WTC11 (cell line): Measurements from ENCODE around the gene C22orf23. TPM values are rescaled to one million over a fixed set of nuclear protein-coding genes. Genes with fewer than 3 reads are reported as not detected.

Experiments used
- ATAC-seq: fragments of 200-7000 bp; cut with Tn5 transposase; 2 replicates; pipeline ENCODE4 v1.10.0; 2021; ENCODE audit warnings: mild to moderate bottlenecking, moderate library complexity
- CTCF ChIA-PET: fragments of 300-600 bp; sonication (Branson Sonifier 250); formaldehyde crosslinking; loops from one replicate; lab custom pipeline; 2021; ENCODE audit warnings: antibody characterized with exemption; lab: Charles Lee
- POLR2A ChIA-PET: fragments of 350-600 bp; sonication (Branson Sonifier 250); formaldehyde crosslinking; loops from one replicate; lab custom pipeline; 2021; ENCODE audit warnings: antibody characterized with exemption; lab: Charles Lee
- DNase-seq: peaks from one replicate; pipeline ENCODE4 v3.0.0; 2021; ENCODE audit warnings: low spot score
- H3K27ac Mint-ChIP-seq: 2 replicates; pipeline ENCODE4 v1.8.0; 2021; ENCODE audit warnings: mixed read lengths
- H3K27me3 Mint-ChIP-seq: 2 replicates; pipeline ENCODE4 v1.8.0; 2021; ENCODE audit warnings: low read depth, mild to moderate bottlenecking, moderate library complexity, mixed read lengths
- H3K36me3 Mint-ChIP-seq: 2 replicates; pipeline ENCODE4 v1.8.0; 2021; ENCODE audit warnings: mixed read lengths
- H3K4me1 Mint-ChIP-seq: 2 replicates; pipeline ENCODE4 v1.8.0; 2022; ENCODE audit warnings: mixed read lengths
- H3K4me3 Mint-ChIP-seq: 2 replicates; pipeline ENCODE4 v1.8.0; 2021; ENCODE audit warnings: mild to moderate bottlenecking, moderate library complexity, mixed read lengths
- H3K9me3 Mint-ChIP-seq: 2 replicates; pipeline ENCODE4 v1.8.0; 2021; ENCODE audit warnings: mixed read lengths
- CREM ChIP-seq: sonication (generic); formaldehyde crosslinking; IDR thresholded peaks from 2 replicates; pipeline ENCODE4 v1.8.1; 2022; ENCODE audit warnings: mild to moderate bottlenecking, missing genetic modification reagents, moderate library complexity
- FOXJ3 ChIP-seq: sonication (generic); formaldehyde crosslinking; IDR thresholded peaks from 2 replicates; pipeline ENCODE4 v1.9.0; 2021; ENCODE audit warnings: missing genetic modification reagents, mild to moderate bottlenecking, borderline replicate concordance
- FOXP1 ChIP-seq: sonication (generic); formaldehyde crosslinking; IDR thresholded peaks from 2 replicates; pipeline ENCODE4 v1.8.0; 2022; ENCODE audit warnings: missing genetic modification reagents, mild to moderate bottlenecking, moderate library complexity, borderline replicate concordance
- GABPB1 ChIP-seq: sonication (generic); formaldehyde crosslinking; IDR thresholded peaks from 2 replicates; pipeline ENCODE4 v1.8.1; 2023; ENCODE audit warnings: mild to moderate bottlenecking, missing genetic modification reagents
- GTF2I ChIP-seq: fragments of 250-450 bp; sonication (Bioruptor Pico); conservative IDR thresholded peaks from 2 replicates; pipeline ENCODE4 v1.4.0; 2021; ENCODE audit warnings: mild to moderate bottlenecking
- MXD4 ChIP-seq: fragments of 250-450 bp; sonication (Bioruptor Pico); IDR thresholded peaks from 2 replicates; pipeline ENCODE4 v1.8.0; 2021; ENCODE audit warnings: mild to moderate bottlenecking, moderate library complexity, borderline replicate concordance
- NFE2L1 ChIP-seq: sonication (generic); formaldehyde crosslinking; IDR thresholded peaks from 2 replicates; pipeline ENCODE4 v1.8.1; 2023; ENCODE audit warnings: missing genetic modification reagents
- NR2C2 ChIP-seq: sonication (generic); formaldehyde crosslinking; IDR thresholded peaks from 2 replicates; pipeline ENCODE4 v1.8.0; 2022; ENCODE audit warnings: mild to moderate bottlenecking, missing genetic modification reagents
- NR3C1 ChIP-seq: sonication (generic); formaldehyde crosslinking; conservative IDR thresholded peaks from 2 replicates; pipeline ENCODE4 v1.8.1; 2023; ENCODE audit warnings: low read depth, mild to moderate bottlenecking, missing genetic modification reagents
- PRRX2 ChIP-seq: fragments of 250-450 bp; sonication (Bioruptor Pico); IDR thresholded peaks from 2 replicates; pipeline ENCODE4 v1.8.0; 2021; ENCODE audit warnings: mild to moderate bottlenecking
- ZBTB21 ChIP-seq: sonication (generic); formaldehyde crosslinking; IDR thresholded peaks from 2 replicates; pipeline ENCODE4 v1.8.1; 2023; ENCODE audit warnings: mild to moderate bottlenecking, missing genetic modification reagents, borderline replicate concordance
- ZNF423 ChIP-seq: fragments of 250-450 bp; sonication (Bioruptor Pico); IDR thresholded peaks from 2 replicates; pipeline ENCODE4 v2.1.2; 2022; ENCODE audit warnings: mild to moderate bottlenecking, moderate library complexity
- total RNA-seq: library from RNA; stranded (reverse); gene quantifications from 3 replicates; pipeline ENCODE4 v1.2.3, GENCODE V29; 2021
- TF ChIP-seq, protein P1 (sequence below): sonication (generic); formaldehyde crosslinking; IDR thresholded peaks from 2 replicates; pipeline ENCODE4 v1.8.1; 2023; ENCODE audit warnings: mild to moderate bottlenecking, missing genetic modification reagents, moderate library complexity
- TF ChIP-seq, protein P2 (sequence below): sonication (generic); formaldehyde crosslinking; IDR thresholded peaks from 2 replicates; pipeline ENCODE4 v1.8.1; 2022; ENCODE audit warnings: mild to moderate bottlenecking, moderate library complexity, missing genetic modification reagents
- TF ChIP-seq, protein P3 (sequence below): sonication (generic); formaldehyde crosslinking; IDR thresholded peaks from 2 replicates; pipeline ENCODE4 v1.8.1; 2022; ENCODE audit warnings: low read depth, mild to moderate bottlenecking, moderate library complexity, missing genetic modification reagents, borderline replicate concordance
- TF ChIP-seq, protein P4 (sequence below): fragments of 250-450 bp; sonication (Bioruptor Pico); conservative IDR thresholded peaks from 2 replicates; pipeline ENCODE4 v1.9.0; 2021; ENCODE audit warnings: mild to moderate bottlenecking
- TF ChIP-seq, protein P5 (sequence below): sonication (generic); formaldehyde crosslinking; conservative IDR thresholded peaks from 2 replicates; pipeline ENCODE4 v1.8.1; 2023; ENCODE audit warnings: mild to moderate bottlenecking, low read depth, missing genetic modification reagents, moderate library complexity
- TF ChIP-seq, protein P6 (sequence below): fragments of 250-450 bp; sonication (Bioruptor Pico); IDR thresholded peaks from 2 replicates; pipeline ENCODE4 v1.8.0; 2021; ENCODE audit warnings: mild to moderate bottlenecking
- TF ChIP-seq, protein P7 (sequence below): fragments of 250-450 bp; sonication (Bioruptor Pico); IDR thresholded peaks from 2 replicates; pipeline ENCODE4 v2.1.2; 2022; ENCODE audit warnings: mild to moderate bottlenecking, moderate library complexity

C22orf23 gene
- total RNA-seq, 1 experiment from 2014 or later = 0.72 TPM

DNA sequence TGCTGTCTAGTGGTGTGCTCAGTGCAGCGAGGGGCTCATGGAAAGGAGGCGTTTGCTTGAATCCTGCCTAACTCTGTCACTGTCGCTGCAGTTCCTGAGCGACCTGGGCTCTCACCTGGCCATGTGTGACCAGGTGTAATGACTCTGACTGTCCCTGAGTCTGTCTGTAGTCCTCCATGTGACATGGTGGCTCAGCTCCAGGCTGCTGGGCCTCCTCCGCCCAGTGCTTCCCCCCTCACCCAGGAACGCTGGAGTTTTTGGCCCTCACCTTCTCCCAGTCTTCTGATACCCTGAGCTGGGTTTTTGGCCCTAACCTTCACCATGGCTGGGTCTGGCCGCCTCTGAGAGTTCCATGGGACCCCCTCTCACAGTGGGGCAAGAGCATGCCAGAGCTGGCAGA, 27.0 kb downstream of the C22orf23 start:
- no peaks in the 10 kb centered on the region for H3K4me1 Mint-ChIP-seq
- ChIA-PET CTCF (no interaction called here), POLR2A (no interaction called here)
- H3K9me3 Mint-ChIP-seq = no peaks in the 10 kb centered on the region
- no peak for ATAC-seq
- H3K36me3 Mint-ChIP-seq = peaks cover 9% of the 10 kb centered on the region
- DNase-seq = no peak
- TF ChIP-seq, protein P1, sequence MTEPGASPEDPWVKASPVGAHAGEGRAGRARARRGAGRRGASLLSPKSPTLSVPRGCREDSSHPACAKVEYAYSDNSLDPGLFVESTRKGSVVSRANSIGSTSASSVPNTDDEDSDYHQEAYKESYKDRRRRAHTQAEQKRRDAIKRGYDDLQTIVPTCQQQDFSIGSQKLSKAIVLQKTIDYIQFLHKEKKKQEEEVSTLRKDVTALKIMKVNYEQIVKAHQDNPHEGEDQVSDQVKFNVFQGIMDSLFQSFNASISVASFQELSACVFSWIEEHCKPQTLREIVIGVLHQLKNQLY (CRISPR knock-in tag) = no peak
- TF ChIP-seq, protein P2, sequence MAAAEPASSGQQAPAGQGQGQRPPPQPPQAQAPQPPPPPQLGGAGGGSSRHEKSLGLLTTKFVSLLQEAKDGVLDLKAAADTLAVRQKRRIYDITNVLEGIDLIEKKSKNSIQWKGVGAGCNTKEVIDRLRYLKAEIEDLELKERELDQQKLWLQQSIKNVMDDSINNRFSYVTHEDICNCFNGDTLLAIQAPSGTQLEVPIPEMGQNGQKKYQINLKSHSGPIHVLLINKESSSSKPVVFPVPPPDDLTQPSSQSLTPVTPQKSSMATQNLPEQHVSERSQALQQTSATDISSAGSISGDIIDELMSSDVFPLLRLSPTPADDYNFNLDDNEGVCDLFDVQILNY (CRISPR knock-in tag) = no peak
- TF ChIP-seq ZNF423 (CRISPR knock-in tag) (no peak), FOXP1 (CRISPR knock-in tag) (no peak), ZBTB21 (no peak), MXD4 (no peak), NFE2L1 (CRISPR knock-in tag) (no peak), PRRX2 (CRISPR knock-in tag) (no peak)
- TF ChIP-seq, protein P3, sequence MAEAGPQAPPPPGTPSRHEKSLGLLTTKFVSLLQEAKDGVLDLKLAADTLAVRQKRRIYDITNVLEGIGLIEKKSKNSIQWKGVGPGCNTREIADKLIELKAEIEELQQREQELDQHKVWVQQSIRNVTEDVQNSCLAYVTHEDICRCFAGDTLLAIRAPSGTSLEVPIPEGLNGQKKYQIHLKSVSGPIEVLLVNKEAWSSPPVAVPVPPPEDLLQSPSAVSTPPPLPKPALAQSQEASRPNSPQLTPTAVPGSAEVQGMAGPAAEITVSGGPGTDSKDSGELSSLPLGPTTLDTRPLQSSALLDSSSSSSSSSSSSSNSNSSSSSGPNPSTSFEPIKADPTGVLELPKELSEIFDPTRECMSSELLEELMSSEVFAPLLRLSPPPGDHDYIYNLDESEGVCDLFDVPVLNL = no peak
- TF ChIP-seq, protein P4, sequence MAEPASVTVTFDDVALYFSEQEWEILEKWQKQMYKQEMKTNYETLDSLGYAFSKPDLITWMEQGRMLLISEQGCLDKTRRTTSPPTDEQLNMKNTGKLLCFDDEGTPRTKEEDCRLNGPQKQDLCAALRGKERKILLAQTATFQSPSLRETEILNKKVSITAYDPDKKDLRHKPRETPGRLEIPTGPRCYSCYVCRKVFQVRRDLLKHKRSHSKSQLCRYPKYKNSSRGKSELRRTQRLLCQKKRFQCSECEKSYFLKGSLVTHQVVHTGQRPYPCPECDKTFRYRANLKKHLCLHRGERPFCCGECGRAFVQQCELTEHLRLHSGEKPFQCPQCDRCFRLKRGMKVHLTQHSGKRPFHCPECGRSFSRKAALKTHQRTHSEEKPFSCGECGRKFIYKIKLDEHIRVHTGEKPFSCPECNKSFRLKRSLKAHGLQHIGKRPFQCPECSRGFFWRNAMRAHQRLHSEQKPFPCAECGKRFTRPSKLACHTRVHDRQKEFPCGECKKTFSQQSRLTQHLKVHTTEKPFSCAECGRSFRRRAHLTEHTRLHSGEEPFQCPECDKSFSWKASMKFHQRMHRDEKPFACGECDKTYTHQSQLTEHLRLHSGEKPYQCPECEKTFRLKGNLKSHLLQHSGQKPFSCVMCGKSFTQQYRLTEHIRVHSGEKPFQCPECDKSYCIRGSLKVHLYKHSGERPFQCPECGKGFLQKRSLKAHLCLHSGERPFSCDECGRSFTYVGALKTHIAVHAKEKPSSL = no peak
- H3K27me3 Mint-ChIP-seq = no peaks in the 10 kb centered on the region; the same call in 1 of the 2 replicates
- H3K27ac Mint-ChIP-seq = no peak overlapping the region
- no peak overlapping the region for H3K4me3 Mint-ChIP-seq

DNA sequence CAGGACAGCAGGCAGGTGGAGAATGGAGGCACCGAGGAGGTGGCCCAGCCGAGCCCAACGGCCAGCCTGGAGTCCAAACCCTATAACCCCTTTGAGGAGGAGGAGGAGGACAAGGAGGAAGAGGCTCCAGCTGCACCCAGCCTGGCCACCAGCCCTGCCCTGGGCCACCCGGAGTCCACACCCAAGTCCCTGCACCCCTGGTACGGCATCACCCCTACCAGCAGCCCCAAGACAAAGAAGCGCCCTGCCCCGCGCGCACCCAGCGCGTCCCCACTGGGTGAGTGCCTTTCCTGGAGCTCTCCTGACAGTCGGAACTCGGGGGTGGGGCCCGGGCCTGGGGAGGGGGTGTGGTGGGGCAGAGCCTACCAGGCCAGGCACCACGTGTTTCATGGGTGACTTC, 27.6 kb downstream of the C22orf23 start:
- H3K27ac Mint-ChIP-seq = no peak overlapping the region
- no peaks in the 10 kb centered on the region for H3K4me1 Mint-ChIP-seq
- H3K4me3 Mint-ChIP-seq = no peak overlapping the region
- DNase-seq = no peak
- TF ChIP-seq, protein P5, sequence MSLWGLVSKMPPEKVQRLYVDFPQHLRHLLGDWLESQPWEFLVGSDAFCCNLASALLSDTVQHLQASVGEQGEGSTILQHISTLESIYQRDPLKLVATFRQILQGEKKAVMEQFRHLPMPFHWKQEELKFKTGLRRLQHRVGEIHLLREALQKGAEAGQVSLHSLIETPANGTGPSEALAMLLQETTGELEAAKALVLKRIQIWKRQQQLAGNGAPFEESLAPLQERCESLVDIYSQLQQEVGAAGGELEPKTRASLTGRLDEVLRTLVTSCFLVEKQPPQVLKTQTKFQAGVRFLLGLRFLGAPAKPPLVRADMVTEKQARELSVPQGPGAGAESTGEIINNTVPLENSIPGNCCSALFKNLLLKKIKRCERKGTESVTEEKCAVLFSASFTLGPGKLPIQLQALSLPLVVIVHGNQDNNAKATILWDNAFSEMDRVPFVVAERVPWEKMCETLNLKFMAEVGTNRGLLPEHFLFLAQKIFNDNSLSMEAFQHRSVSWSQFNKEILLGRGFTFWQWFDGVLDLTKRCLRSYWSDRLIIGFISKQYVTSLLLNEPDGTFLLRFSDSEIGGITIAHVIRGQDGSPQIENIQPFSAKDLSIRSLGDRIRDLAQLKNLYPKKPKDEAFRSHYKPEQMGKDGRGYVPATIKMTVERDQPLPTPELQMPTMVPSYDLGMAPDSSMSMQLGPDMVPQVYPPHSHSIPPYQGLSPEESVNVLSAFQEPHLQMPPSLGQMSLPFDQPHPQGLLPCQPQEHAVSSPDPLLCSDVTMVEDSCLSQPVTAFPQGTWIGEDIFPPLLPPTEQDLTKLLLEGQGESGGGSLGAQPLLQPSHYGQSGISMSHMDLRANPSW (CRISPR knock-in tag) = no peak
- no peak for TF ChIP-seq GABPB1 (CRISPR knock-in tag)
- no peak for ATAC-seq
- peaks cover 9% of the 10 kb centered on the region for H3K36me3 Mint-ChIP-seq
- H3K27me3 Mint-ChIP-seq = no peaks in the 10 kb centered on the region; the same call in 1 of the 2 replicates
- ChIA-PET CTCF (interaction anchor here (2.4 kb wide), 1 partner anchor 8 kb away, joined by 9 read pairs; no protein-coding TSS in a partner anchor), POLR2A (no interaction called here)
- no peaks in the 10 kb centered on the region for H3K9me3 Mint-ChIP-seq

DNA sequence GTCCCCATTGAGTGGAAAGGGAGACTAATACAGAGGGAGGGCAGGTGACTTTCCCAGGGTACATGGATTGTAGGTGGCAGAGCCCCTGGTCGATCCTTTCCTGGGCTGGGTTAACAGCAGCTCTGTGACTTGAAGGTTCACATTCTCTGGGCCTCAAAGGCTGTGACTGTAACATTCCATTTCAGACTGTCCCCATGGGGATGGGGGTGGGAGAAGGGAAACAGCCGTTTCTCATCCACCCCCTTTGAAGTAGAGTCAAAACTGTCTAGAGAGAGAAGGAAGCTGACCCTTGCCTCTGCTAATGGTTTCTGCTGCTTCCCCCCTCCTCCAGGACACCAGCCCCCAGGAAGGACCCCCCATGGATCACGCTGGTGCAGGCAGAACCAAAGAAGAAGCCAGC, 28.1 kb downstream of the C22orf23 start:
- Mint-ChIP-seq H3K36me3 (peaks cover 9% of the 10 kb centered on the region), H3K9me3 (no peaks in the 10 kb centered on the region), H3K4me3 (no peak overlapping the region), H3K27ac (no peak overlapping the region), H3K4me1 (no peaks in the 10 kb centered on the region), H3K27me3 (no peaks in the 10 kb centered on the region; the same call in 1 of the 2 replicates)
- ChIA-PET CTCF (interaction anchor here (1.4 to 2.4 kb wide), 2 partner anchors 9 to 108 kb away, joined by 4 to 9 read pairs; no protein-coding TSS in a partner anchor), POLR2A (no interaction called here)
- no peak for ATAC-seq
- no peak for DNase-seq
- no peak for TF ChIP-seq PRRX2 (CRISPR knock-in tag)
- TF ChIP-seq FOXJ3 = no peak
- no peak for TF ChIP-seq CREM (CRISPR knock-in tag)
- no peak for TF ChIP-seq NR3C1
- TF ChIP-seq, protein P6, sequence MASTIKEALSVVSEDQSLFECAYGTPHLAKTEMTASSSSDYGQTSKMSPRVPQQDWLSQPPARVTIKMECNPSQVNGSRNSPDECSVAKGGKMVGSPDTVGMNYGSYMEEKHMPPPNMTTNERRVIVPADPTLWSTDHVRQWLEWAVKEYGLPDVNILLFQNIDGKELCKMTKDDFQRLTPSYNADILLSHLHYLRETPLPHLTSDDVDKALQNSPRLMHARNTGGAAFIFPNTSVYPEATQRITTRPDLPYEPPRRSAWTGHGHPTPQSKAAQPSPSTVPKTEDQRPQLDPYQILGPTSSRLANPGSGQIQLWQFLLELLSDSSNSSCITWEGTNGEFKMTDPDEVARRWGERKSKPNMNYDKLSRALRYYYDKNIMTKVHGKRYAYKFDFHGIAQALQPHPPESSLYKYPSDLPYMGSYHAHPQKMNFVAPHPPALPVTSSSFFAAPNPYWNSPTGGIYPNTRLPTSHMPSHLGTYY (CRISPR knock-in tag) = no peak
- no peak for TF ChIP-seq NR2C2 (CRISPR knock-in tag)
- TF ChIP-seq, protein P3 = no peak
- TF ChIP-seq, protein P7, sequence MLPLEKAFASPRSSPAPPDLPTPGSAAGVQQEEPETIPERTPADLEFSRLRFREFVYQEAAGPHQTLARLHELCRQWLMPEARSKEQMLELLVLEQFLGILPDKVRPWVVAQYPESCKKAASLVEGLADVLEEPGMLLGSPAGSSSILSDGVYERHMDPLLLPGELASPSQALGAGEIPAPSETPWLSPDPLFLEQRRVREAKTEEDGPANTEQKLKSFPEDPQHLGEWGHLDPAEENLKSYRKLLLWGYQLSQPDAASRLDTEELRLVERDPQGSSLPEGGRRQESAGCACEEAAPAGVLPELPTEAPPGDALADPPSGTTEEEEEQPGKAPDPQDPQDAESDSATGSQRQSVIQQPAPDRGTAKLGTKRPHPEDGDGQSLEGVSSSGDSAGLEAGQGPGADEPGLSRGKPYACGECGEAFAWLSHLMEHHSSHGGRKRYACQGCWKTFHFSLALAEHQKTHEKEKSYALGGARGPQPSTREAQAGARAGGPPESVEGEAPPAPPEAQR (CRISPR knock-in tag) = no peak
- no peak for TF ChIP-seq GTF2I (CRISPR knock-in tag)
